Right ventricle myocardium superior (tissue), 1 donor: ENCODE results near the gene AK8. TPM values are rescaled to one million over a fixed set of nuclear protein-coding genes. Genes with fewer than 3 reads are reported as not detected.
A peak's percentile ranks its signal among the peaks of the same experiment; 100 is the strongest.

Experiments used
- ATAC-seq: fragments of 200-7000 bp; cut with Tn5 transposase; one replicate; pipeline ENCODE4 v1.9.1; 2020; ENCODE audit warnings: mild to moderate bottlenecking; ENCODE audit not compliant: poor library complexity
- DNase-seq: peaks from one replicate; pipeline ENCODE4 v3.0.0-alpha.2; 2020
- intact Hi-C: fragments of 100-400 bp; cut with DNase I; formaldehyde crosslinking; loops from one replicate; pipeline ENCODE4 v1.11.2; 2022
- total RNA-seq: library from RNA; stranded (reverse); fragmentation: NEBNext Ultra II Directional; extraction: Animal tissue kit (Norgen Biotek cat#: 25700); gene quantifications from one replicate; pipeline ENCODE4 v1.2.1, GENCODE V29; 2021
- donor health status: DM: no; HTN: yes; CAD: no; lungs with severe emphysema.

Gene AK8
- total RNA-seq, 1 donor from 2014 or later, result 0.22 TPM

DNA sequence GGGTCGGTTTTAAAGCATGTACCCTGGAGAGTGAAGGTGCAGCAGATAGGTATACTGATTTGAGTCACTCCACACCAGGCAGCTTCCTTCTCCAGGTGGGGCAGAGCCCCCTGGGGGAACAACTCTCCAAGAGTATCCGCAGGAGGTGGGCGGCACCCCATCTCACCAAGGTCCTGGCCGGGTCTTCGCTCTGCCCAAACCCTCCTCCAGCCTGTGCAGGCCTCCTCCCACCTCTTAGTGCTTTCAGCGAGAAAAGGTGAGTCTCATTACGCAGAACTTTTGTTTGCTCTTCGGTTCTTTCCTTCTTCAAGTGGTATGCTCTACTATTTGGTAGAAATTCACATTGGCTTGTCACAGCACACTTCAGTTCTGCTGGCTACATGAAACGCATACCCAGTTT lies 14.3 kb upstream of the AK8 start:
- intact Hi-C loops, result no loop called here
- ATAC-seq, result no peak
- DNase-seq, result no peak

DNA sequence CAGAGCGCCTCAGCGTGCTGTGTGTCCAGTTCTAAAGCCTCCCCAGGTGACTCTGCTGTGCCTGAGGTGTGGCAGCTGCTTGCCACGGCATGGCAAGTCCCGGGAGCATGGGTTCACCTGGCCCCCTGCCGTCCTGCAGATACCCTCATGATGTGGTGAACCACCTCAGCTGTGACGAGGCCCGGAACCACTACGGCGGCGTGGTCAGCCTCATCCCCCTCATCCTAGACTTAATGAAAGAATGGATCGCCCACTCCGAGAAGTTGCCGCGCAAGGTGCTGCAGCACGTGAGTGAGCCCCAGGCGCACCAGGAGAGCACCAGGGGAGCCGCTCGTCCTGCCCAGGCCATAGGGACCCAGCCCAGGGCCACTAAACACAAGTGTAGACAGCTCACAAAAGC lies 10.1 kb upstream of the AK8 start:
- intact Hi-C loops, result no loop called here
- DNase-seq, result no peak
- no peak for ATAC-seq

DNA sequence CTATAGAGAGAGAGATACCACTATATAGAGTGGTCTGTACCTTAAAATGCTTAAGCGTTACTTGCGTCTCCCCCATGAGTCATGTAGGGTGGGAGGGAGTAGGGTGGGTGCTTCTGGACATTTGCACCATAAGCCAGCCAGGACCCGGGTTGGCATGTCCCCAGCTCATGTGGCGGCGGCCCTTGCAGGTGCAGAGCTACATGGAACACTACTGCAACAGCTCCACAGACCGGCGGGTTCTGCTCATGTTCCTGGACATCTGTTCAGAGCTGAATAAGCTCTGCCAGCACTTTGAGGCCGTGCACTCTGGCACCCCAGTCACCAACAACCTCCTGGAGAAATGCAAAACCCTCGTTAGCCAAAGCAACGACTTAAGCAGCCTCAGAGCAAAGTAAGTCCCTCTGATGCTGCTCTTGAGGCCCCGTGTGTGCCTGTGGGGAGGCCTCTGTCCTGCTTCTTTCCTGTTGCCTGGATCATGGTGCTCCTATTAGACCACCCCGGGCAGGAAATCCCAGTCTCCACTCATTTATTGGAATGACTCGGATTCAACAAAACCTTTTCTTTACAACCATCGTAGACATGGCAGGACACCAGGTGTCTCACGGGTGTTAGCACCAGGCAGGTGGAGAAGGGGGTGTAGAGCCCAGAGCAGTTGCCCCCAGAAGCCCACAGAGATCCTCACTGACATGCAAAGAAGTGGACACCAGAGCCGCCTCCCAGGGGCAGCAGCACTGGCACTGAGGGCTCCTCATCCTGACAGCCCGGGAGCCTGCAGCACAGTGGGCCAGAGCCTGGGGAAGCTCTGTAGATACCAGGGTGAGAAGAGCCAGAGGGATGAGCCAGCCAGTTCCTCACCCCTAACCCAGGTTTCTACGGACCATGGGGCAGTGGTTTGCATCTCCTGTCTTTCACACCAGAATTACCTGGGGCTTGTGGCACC lies 9.4 kb upstream of the AK8 start:
- ATAC-seq (no peak), DNase-seq (no peak)
- intact Hi-C loops, result no loop called here

DNA sequence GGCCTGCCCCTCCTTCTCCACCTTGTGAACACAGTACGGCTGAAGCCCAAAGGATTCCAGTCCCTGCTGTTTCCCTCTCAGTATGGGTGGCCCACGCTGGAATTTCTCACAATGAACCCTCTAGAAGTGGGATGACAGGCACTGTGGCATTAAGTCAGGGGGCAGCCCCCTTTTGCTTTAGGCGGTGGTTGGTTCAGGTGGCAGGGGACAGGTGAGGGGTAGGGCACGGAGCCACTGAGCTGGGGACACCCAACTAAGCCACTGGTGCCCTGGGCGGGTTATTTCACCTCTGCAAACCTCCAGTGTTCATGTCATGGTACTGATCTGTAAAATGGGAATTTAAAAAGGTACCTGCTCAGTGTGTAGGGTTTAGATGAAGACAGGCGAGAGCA lies 8.2 kb upstream of the AK8 start:
- intact Hi-C loops, result no loop called here
- ATAC-seq (no peak), DNase-seq (no peak)

DNA sequence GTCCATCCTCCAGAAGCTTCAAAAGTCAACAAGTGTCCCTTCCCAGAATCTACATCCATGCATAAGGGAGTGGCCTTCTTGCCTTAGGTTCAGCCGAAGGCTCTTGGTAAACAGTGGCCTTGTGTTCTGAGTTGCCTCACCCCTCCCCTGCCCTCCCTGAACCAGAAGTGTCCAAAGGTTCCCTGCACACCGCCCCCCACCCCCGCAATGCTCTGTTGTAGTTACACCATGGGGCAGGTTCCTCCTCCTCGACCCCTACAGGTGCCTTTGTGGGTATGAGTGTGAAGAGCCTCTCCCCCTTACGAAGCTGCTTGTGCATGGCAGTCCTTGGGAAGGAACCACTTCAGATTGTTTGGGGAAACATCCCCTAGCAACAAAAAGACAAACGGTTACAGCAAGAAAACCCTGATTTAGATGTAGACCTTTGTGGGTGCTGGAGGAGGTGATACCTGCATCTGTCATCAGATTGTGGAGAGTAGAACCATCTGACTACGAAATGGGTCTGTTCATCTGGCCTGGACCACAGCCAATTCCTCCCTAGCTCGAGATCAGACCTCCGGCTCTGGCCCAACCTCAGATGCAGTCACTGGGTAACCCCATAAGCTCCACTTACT lies 7.7 kb upstream of the AK8 start:
- intact Hi-C loops, result no loop called here
- no peak for ATAC-seq
- DNase-seq, result no peak

DNA sequence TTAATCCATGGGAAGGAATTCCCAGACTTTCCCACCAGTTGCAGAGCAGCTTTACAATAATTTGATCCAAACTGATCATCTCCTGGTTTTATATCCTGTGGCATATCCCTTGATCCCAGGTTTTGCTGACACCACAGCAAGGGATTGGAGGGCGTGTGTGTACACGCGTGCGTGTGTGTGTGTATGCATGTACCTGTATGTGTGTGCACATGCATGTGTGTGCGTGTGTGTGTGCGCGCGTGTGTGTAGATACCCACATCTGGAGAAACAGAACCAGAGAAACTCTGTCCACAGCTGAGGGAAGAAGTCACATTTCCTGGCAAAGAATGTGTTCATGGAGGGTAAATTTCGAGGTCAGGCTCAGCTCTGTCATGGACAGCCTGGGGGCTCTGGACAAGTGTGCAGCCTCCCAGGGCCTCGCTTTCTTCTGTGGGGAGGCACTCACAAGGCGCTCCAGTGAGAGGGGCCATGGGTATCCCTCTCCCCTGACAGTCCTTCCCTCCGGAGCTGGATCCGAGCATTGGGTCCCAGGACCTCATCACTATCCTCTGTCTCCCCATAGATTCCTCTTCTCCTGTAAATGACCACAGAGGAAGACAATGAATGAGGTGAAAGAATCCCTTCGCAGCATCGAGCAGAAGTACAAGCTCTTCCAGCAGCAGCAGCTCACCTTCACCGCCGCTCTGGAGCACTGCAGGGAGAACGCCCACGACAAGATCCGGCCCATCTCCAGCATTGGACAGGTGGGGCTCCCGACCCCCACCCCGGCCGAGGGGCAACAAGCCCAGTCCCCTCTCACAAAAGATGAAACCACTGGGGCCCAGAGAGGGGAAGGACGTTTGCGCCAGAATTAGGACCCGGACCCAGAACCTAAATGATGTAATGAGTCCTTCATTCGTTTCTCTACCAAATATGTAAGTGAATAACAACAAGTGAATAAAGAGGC lies 5.5 kb upstream of the AK8 start:
- ATAC-seq (no peak), DNase-seq (no peak)
- intact Hi-C loops, result no loop called here

DNA sequence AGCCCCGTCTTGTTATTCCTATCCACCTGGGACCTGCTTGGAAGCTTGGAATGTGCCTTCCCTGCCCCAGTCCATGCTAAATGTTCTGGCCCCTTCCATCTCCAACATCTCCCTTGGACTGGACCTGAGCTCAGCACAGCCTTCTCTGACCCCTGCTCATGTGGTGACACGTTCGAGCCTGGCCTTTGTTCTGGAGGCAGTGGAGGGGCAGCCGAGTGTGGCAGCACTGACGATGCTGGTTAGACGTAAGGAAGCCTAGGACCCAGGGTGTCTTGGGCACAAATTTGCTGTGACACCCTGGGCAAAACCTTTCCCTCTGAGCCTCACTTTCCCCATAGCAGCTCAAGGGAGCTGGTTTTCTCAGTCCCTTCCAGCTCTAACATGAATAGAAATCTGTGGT lies 4.5 kb upstream of the AK8 start:
- intact Hi-C loops, result no loop called here
- DNase-seq, result no peak
- no peak for ATAC-seq

DNA sequence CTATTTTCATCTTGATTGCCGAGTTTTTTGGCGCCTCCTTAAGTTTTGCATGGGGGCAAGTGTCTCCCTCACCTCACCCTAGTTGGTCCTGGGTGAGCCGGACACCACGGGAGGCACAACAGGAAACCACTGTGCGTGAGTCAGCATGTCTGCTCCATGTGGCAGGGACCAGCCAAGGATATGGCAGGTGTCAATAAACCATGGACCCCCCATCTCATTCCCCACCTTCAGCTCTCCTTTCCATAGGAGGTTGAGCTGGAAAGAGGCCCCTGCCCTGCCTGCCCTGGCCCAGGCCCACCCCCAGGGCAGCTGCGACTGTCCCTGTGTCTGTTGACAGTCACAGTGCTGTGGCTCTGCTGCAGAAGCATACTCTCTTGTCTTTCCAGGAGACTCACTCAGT lies 3.7 kb upstream of the AK8 start:
- ATAC-seq, result no peak
- no peak for DNase-seq
- intact Hi-C loops, result no loop called here

DNA sequence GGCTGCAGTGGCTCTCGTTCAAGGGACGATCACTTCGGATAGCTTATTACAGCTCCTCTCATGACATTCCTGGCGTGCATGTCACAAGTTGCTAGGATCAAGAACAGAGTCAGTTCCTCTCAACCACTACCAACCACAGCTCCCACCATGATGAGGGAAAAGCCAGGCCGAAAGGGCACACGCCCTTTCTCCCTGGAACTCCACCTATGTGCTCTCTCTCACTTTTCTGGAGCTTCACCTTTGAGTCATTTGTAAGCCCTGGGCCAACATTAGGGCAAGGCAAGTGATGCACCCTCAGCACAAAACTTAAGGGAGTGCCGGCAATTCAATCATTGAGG lies 2.2 kb upstream of the AK8 start:
- DNase-seq, result no peak
- ATAC-seq, result no peak
- intact Hi-C loops, result no loop called here

DNA sequence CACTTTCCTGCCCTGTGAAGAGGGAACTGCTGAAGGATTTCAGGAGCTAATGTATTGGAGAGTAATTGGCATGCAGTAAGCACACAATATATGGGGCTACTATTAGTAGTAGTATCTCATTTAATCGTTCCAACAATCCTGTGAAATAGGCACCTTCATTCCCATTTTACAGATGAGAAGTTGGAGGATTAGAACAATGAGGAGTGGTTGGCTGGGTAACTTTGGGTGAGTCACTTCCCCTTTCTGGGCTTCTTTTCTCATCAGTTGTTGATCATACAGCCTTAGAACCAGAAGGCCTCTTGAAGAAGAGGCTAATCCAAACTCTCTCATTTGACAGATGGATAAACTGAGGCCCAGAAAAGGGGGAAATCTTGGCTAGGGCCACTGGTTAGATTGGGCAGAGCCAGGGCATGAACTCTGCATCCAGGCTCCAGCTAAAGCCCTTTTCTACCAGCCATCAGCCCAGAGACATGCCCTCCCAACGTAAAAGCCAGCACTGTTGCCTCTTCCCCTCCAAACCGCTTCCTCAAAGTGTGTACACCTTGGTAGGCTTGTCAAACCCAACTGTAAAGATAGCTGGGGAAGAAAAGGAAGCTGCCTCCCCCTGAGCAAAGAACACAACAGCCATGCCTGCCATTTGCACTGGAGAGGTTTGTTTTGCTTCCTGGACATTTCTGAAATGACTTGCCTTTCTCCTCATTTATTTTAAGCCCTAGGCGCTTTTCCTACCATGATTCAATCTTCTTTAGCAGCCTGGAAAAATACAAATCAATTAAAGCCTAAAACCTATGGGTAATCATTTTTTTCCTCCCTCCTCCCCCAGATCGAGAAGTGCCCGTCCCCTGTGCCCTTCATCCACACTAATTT lies 1.6 kb upstream of the AK8 start:
- intact Hi-C loops, result no loop called here
- ATAC-seq (no peak), DNase-seq (no peak)

DNA sequence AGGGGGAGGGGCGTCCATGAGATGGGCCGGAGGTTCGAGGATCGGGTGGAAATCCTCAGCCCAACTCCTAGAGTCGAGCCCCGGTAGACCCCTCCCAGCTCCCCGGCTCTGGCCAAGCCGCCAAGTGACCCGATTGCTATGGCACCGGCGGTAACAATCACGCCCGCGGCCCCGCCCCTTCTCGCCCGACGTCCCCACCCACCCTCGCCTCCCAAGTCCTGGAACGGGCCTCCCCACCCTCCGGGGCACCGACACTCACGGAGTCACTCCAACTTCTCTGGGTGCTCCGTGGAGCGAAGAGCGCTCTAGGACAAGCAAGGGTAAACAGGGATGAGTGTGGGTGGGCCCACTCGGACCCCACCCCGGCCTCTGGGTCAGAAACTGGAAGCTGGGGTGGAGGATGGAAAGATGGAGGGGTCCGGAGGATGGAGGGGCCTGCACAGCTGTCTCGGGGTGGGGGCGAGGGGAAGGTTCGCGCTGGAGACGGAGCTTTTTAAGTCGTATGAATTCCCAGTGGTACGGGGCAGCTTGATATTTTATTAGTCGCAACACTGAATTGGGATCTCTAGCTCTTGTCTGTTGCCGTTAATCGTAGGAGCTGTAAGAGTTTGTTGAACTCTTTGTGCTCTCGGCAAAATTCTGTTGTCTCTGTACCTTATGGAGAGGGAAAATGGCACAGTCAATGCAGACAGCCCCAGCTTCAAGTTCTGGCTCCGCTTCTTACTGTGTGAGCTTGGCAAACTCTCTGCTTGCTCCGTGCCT lies 792 bp upstream of the AK8 start, which contains the start of gene SPACA9:
SPACA9 (plus strand) TSS at position 204 of the 762 bp plus-strand sequence. CDS start 5,050 bp downstream, outside the sequence.
- intact Hi-C loops, result no loop called here
- DNase-seq (peak; percentile 85), ATAC-seq (peak; percentile 91)

DNA sequence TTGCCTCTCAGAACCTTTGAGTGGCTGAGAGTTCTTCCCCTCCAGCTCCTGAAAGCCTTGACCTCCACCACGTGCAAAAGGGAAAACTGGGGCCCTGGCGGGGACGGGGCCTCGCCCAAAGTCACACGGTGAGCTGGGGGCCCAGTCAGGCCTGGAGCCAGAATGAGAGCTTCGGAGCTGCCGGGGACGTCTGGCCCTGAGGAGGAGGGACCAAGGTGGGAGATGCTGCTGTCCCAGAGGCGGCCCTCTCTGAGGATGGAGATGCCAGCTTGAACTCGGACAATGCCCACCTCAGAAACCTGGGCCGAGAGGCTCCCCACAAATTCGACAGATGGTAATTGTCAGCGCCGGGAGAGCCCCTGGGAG lies 643 bp downstream of the AK8 start:
- DNase-seq, result no peak
- intact Hi-C loops, result no loop called here
- ATAC-seq, result no peak

DNA sequence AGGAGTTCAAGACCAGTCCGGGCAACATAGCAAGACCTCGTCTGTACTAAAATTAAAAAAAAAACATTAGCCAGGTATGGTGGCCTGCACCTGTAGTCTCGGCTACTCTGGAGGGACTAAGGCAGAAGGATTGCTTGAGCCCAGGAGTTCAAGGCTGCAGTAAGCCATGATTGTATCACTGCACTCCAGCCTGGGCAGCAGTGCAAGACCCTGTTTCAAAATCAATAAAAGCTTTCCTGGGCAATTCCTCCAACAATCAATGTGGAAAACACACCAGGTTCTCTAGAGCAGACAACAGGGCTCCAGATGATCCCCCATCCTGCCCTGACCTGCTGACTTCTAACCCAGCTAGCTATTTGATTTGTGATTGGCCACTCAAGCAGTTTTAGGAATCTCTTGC lies 1.2 kb downstream of the AK8 start:
- no peak for ATAC-seq
- DNase-seq, result no peak
- intact Hi-C loops, result no loop called here

DNA sequence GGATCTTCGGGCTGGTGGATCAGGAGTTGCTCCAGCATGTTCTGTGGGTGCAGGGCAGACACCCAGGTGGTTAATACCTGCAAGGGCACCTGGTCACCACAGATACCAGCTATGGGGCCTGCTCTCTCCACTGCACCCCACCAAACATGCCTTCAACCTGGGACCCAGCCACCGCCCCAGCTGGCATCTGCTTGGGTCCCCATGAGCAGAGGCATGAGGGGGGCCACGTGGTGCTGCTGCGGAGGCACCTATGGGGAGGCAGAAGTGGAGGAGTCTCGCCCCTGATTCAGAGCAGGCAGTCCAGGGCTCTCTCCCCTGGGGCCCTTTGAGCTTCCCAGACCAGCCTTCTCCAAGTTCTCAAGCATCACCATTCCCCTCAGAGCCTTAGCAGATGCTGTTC lies 2.9 kb downstream of the AK8 start:
- no peak for ATAC-seq
- intact Hi-C loops, result no loop called here
- no peak for DNase-seq

DNA sequence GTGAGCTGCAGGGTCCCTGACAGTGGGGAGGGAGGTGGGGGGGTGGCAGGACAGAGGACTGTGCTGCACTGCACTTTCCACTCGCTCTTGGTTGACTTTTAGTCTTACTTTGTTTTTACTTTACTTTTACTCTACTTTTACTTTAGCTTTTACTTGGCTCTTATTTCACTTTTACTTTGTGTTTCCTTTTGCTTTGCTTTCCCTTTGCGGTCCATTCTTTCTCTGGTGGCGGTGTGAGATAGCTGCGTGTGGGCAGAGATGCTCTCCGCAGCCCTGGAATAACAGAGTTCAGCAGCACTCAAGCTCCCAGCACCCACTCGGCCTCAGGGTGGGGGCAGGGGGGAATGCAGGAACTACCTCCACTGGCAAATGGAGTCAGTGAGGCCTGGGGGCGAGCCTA lies 4.7 kb downstream of the AK8 start:
- DNase-seq (no peak), ATAC-seq (no peak)

DNA sequence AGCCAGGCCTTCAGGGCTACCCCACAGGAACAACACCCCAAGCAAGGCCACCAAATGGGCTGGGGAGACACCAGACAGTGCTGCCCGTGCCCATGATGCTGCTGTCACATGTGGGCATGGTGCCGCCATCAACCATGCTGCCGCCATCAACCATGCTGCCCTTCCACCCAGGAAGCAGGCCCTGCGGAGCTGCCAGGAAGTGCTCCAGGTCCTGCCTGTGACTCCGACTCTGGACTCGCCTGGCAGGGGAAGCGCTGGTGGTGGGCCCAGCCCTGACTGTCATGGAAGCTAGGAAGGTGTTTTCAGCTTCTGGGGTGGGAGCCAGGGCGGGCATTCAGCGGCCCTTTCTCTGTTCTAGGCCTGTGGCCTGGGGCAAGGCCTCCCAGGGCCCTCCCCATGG lies 8.8 kb downstream of the AK8 start:
- DNase-seq (no peak), ATAC-seq (no peak)
- intact Hi-C loops, result no loop called here

More for the DNA sequence above, 4.7 kb downstream of the AK8 start:
- intact Hi-C loops, result no loop called here

DNA sequence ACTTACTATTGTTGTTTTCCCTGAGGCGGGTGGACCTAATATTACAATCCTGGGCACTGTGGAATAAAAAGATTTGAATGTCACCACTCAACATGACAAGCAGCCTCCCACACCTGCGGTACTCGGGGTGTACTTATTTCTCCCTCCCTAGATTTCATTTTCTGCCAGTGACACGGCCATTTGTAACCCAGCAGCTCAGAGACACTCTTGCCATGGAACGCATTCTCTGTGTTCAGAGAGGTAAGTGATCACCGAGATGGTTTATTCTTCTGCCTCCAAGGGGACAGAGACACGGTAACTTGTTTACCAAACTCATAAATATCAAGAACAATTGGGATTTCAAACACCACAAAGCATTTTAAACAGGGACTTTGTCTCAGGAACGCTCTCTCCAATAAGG lies 11.2 kb downstream of the AK8 start:
- ATAC-seq (no peak), DNase-seq (no peak)

DNA sequence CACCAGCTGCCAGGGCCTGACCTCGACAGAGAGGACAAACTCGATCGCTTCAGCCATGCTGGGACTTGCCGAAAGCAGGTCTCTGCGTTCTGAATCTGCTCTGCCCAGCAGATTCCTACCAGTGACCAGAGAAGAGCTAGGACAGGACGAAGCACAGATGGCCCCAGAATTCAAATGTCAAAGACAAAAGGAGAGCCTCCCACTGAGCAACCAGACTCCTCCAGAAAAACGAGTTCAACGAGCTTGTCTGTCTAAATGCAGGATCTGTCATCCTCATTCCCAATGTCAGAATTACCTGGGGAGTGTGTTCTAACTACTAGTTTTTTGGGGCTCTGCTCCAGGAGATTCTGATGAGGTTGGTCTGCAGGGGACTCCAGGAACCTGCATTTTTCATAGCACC lies 13.4 kb downstream of the AK8 start:
- no peak for ATAC-seq
- intact Hi-C loops, result no loop called here
- no peak for DNase-seq

More for the DNA sequence above, 11.2 kb downstream of the AK8 start:
- intact Hi-C loops, result no loop called here
